ENCODE results near the gene EYA2.

EYA2 gene

DNA sequence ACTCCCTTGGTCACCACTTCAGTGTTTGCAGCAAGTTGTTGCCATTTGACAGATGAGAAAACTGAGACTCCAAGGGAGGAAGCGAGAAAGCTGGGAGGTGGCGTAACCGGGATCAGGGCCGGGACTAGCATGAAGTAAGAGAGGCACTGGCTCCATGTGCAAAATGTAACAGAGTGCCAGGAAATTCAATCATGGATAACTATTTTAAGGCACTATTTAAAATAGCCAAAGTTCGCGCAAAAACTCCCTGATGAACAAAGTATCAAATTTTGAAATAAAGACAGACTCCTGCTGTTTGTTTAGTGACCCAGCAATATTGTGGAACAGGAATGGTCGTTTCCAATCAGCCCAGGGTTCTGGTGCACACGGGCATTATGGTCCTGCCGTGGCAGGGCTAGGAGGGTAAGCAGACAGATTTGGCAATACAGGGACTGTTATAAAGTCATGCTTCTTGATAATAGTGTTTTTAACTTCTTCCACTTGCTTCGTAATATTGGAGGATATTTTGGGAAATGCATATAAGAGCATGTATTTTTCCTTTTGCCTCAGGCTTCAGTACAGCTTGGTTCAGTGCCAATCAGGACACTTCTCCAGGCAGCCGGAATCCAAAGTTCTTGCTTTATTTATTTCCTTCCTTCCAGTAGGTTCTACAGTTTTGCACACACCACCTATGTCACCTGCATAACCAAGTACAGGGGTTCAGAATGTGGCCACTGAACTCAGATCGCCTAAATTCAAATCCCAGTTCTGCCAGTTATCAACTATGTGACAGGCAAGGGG, 141.6 kb downstream of the EYA2 start:
- DNase-seq (ENCODE audit: low read depth): no peak

DNA sequence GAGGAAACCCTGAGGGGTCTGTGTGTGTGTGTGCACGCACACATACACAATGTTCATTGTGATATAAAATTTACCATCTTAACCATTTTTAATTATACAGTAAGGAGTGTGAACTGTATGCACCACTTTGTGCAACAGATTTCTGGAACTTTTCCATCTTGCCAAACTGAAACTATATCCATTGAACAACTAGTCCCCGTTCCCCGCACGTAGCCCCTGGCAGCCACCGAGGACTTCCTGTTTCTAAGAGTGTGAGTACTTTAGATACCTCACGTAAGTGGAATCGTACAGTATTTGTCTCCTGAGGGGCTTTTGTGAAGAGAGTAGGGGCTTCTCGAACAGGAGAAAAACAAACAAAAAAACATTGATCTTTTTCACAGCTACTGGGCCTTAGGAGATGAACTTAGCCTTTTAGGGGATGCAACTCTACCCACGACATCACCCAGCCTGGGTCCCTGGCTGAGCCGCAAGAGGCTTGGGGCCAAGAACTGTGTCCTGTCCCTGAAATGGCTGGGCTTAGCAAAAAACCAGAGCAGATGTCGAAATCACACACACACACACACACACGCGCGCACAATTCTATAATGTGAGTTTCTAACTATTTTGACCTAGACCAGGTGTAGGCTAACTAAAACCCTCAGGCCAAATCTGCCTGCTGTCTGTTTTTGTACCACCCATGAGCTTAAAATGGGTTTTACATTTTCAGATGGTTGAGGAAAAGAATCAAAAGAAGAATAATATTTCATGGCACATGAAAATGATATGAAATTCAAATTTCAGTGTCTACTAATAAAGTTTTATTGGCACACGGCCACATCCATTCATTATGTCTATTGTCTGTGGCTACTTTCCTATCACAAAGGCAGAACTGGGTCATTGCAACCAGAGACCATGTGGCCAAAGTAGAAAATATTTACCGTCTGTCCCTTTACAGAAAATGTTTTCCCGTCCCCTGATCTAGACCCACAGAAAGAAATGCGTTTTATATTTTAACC, 144.2 kb downstream of the EYA2 start:
- no peak for DNase-seq (ENCODE audit: low read depth)

DNA sequence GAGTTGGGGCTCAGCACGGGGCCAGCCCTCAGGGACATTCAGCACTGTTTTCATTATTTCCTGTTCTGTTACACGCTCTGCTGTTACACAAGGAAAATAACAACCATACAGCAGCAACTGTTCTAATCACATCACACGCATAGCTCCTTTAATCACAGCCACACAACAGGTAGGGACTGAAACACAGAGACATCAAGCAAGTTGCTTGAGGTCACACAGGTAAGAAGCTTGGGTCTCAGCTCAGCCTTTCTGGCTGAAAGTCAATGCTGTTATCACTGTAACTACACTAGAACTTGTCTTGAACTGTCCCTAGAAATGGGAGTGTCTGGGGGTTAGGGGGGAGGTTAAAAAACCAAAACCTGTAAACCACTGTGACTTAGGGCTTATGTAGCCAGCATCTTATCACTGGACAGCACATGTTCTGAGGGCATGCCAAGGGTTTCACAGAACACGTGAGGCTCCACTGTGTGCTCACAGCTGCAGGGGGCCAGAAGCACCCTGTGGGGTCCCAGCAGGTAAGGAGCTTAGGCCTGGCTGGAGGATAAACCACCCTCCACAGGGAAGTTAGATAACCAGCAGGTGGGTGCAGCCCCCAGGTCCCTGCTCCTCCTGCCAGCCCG, 146.0 kb downstream of the EYA2 start:
- DNase-seq (ENCODE audit: low read depth): no peak

DNA sequence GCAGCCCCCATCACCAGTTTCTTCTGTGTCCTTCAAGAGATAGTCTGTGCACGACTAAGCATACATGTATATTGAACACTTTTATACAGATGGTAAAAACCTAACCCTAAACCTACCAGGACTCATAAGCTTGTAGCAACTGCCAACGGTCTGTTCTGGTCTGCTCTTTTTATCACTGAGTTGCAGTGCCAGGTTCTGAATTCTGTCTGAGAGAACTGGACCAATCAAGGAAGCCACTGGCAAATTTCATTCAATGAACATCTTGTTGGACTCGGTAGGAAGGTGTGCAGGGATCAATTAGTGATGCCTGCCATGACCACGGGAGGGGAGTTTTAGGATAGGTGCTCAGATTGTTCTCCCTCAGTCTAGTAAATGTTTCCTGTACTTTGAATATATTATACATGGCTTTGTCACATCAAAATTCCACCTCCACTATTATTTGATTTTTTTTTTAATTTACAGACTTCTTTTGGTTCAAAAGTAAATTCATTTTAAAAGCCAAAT, 146.8 kb downstream of the EYA2 start:
- no peak for DNase-seq (ENCODE audit: low read depth)

DNA sequence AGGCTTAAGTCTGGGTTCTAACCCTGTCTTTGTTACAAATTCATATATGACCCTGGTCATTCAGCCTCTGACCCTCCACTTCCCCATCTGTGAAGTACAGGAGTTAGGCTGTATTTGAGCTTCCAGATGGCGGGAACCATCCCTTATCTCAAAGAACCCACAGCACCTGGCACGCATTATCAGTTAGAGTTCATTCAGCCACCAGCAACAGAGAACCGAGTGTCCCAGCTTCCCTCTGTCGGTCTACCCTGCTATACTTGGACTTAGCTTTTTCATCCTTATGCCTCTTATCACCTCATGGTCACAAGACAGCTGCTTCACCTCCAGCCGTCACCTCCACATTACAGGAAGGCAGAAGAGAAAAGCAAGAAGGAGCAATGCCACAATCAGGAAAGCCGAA, 147.8 kb downstream of the EYA2 start:
- no peak for DNase-seq (ENCODE audit: low read depth)

DNA sequence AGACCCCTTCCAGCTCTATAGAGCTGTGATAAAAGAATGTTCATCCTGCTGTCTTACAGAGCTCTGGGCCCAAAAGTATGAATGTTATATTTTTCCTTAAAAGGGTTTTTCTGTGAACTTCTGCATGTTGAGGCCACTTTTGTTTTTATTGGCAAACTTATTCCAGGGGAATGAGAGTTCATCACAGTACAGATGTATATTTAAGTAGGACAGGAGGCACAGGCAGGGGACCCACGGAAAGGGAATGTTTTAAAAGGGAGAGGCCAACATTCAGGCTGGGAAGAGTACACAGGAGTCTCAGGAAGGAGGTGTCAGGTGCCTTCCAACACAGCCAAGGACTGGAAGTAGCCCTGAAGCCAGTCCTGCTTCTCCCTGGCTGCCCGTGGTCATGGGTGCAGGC, 148.4 kb downstream of the EYA2 start:
- no peak for DNase-seq (ENCODE audit: low read depth)

DNA sequence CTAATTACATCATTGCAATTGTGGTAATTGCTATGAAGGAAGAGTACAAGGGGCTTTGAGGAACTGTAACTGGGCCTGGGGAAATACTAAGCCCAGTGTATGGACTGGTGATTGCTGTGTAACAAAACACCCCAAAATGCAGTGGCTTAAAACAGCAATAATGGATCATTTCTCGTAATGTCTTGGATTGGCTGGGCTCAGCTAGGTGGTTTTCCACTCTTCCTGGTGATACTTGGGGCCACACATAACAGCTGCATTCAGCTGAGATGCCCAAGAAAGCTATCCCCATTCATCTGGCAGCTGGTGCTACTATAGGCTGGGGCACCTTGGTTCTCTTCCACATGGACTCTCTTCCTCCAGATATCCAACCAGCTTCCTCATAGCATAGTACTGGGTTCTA, 150.3 kb downstream of the EYA2 start:
- no peak for DNase-seq (ENCODE audit: low read depth)

DNA sequence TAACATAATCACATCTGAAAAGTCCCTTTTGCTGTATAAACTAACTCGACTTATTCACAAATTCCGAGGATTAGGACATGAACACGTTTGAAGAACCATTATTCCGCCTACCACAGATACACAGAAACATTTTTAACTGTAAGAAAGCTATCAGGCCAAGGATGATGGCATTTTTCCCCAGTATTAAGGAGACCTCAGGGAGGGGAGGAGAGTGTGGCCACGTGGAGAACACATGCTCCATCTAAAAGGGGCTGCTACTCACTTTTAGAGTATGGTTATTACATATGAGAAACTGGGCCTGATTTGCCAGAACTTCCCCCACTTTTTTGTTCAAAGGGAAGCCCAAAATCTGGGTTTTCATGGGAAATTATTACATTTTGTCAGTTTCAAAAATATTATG, 153.4 kb downstream of the EYA2 start:
- DNase-seq (ENCODE audit: low read depth): no peak

DNA sequence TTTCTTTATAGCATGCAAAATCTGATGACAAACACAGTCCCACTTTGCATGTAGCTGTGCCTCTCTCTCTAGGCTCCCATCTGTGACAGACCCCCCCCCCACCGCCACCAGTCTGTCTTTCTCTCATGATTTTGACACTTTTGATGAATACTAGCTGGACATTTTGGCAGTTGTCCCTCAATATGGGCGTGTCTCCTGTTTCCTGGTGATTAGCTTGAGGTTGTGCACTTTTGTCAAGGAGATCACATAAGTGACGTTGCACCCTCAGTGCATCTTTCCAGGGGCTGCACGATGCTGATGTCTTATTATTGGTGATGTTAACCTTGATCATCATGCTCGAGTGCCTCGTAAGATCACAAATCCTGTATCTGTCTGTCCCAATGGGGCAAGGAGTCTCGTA, 155.1 kb downstream of the EYA2 start:
- no peak for DNase-seq (ENCODE audit: low read depth)

DNA sequence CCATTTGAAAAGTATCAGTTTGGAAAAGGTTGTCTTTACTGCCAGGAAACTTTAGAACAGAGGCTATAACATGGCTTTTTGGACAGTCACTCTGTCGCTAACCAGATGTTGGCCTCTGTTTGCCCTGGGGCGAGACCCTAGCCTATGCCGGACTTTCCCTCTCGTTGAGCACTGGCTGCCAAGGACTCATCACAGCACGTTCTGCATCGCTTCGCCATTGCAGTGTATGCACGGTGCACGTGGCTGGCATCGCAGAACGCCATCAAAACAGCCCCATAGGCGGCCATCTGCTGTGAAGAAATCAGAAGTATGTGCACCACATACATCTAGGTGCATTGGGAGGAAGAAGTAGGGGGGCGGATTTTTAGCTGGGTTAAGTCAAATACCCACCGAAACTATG, 156.4 kb downstream of the EYA2 start:
- no peak for DNase-seq (ENCODE audit: low read depth)

DNA sequence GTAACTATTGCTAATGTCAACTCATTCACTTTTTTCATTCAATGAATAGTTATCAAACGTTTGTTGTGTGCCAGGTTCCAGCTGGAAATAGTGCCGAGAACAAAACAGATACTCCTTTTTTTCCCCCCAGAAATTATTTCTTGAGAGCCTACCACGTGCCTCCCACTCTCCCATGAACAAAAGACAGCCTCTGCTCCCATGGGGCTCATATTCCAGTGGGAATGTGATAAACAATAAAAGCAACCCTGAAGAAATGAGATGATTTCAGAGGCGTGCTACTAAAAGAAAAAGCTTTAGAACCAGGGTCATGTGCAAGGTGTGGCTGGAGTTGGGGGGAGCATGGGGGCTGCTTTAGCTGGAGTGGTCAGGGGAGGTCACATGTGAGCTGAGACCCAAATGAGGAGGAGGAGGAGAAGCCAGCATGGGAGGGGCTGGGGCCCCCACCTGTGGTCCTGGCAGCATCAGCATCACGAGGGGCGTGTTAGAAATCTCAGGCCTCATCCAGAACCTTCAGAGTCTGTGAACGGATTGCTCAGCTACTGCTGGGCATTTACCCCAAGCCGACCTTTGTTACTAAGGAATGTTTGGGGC, 157.4 kb downstream of the EYA2 start:
- DNase-seq (ENCODE audit: low read depth): no peak

DNA sequence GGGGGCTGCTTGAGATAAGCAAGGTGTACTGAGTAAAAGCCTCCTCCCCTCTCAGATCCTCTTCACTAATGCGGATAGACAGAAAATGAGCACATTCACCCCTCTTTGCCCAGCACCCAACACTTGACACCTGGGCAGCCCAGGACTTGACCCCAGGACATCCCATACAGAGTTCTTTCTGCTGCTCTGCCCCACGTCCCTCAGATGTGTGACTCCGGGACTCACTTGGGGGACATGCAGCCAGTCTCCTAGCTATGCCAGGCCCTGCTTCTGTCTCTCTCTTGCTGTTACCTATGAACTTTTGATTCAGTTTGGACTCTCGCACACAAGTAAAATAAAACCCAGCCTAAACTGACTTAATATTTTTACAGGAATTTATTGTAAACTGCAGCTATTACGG, 159.9 kb downstream of the EYA2 start:
- DNase-seq (ENCODE audit: low read depth): no peak

DNA sequence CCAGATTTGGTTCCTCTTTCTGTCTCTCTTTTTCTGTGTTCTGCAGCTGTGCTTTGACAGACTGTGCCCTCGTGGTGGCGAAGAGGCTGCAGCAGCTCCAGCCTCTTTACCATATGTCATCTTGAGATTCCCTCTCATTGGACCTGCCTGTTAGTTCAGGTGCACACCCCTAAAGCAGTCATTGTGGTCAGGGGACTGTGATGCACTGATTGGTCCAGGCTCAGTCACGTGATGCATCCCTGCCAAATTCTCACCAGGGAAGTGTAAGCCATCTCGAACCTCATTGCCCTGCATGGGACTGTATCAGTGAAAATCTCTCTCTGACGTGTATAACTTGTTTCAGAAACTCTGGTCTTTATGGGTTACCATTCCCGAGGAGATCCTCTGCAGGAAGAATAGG, 160.3 kb downstream of the EYA2 start:
- DNase-seq (ENCODE audit: low read depth): no peak

DNA sequence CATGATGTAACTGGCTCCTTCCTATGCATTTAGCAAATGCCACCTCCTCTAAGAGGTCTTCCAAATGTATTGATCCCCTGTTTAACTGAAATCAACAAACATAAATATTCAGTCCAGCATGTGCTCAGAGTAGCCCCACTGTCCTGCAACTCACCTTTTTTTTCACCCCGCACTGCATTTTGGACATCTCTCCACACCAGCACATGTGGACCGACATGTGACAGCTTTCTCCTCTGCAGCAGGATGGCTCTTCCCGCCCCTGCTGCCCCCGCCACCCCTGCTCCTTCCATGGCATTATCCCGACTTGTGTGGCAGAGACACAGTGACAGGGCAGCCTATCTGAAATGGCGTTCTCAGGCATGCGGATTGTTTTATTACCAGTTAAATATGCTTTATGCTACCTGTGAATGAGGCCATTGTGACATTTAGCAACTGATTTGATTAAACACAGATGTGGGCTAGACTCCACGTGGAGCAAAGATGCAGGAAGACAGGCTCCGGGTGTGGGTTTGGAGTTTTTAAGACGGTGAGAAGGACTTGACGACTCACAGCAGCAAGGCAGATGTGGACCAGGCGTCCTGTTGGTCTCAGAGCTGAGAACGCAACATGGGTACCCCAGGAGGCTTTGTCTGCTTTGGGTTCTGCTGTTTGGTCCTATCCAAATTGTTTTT, 161.2 kb downstream of the EYA2 start:
- no peak for DNase-seq (ENCODE audit: low read depth)

DNA sequence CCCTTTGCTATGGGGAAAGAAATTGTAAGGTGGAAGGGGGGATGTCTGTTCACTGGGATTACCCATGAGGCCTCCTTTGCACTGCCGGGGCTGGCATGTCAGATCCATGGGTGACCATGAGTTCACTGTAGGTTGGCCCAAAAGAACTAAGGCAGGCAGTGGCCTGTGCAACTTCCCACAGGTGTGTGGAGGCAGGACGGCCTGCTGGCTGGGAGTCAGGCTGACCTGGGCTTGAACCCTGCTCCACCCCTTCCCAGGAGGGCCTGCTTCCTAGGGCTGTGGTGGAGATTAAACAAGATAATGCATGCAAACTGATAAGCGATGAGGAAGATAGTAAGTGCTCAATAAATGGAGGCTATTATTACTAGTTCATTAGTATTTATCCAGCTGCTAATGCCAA, 163.0 kb downstream of the EYA2 start:
- DNase-seq (ENCODE audit: low read depth): no peak

DNA sequence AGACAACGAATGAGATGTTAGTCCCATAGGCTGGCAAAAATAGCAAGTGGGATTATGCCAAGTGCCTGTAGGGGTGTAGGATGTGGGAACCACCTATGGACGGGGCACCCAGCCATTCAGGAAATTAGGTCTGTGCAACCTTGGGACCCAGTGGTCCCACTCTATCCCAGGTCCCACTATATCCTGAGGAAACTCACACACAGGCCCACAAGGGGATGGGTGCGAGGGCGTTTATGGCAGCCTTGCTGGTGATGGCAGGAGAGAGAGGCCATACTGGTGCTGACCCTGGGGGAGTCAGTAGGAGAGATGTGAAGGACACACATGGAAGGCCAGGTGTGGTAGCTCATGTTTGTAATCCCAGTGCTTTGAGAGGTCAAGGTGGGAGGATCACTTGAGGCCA, 163.6 kb downstream of the EYA2 start:
- DNase-seq (ENCODE audit: low read depth): no peak

DNA sequence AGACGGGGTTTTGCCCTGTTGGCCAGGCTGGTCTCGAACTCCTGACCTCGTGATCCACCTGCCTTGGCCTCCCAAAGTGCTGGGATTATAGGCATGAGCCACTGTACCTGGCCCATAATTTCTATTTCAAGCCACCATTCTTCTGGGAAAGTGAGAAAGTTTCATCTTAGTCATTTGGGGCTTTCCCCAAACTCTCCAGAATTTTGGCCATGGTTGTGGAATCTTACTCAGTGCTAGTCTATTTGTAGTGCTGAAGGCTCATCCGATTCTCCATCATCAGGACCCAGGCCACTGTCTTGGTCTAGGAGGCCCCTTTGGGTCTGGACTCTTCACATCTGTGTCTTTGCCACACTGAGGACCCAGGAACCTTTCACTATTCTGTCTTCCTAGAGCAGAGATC, 164.9 kb downstream of the EYA2 start:
- DNase-seq (ENCODE audit: low read depth): no peak

DNA sequence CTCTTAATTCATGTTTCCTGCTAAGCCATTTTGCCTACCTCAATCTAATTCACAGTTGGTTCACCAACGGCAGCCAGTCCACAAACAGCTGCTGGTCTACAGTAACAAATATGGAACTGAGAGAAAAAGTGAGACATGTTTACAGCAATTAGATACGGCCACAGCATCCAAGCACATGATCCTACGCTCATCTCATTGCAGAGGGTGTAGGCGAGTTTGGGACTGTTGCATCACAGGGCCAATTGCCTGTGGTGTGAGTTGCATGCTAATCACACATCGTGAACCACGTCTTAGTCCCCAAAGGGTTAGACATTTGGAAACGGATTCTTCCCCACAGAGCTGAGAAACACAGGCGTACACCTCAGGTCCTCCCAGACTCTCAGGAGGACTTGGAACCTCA, 166.9 kb downstream of the EYA2 start:
- DNase-seq (ENCODE audit: low read depth): no peak

DNA sequence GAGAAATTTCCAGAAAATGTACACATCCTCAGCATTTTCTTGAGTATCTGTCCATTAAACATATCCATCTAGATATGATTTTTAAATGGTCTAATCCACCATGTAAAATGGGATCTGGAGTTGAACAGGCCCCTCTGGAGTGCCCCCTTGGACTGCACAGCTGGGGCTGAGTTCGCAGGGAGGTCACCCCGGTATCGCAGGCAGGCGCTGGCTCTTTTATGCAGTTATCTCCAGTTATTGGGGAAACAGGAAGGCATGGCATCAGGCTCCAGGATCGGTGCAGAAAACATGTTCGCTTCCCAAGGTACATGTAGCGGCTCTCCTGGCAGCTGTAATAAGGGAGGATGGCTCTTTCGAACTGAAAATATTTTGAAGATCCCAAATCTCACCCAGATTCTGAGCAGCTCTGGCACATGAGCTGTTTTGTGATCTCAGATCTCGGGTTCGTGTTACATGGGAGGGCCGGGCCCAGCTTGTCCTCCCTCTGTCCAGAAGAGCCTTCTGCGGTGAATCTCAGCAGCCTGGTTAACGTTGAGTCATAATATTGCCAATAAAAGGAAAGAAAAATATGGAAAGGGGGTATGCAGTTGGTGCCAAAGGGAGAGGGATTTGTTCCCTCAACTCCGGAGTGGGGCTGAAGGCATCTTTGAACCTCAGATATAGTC, 167.7 kb downstream of the EYA2 start:
- no peak for DNase-seq (ENCODE audit: low read depth)

DNA sequence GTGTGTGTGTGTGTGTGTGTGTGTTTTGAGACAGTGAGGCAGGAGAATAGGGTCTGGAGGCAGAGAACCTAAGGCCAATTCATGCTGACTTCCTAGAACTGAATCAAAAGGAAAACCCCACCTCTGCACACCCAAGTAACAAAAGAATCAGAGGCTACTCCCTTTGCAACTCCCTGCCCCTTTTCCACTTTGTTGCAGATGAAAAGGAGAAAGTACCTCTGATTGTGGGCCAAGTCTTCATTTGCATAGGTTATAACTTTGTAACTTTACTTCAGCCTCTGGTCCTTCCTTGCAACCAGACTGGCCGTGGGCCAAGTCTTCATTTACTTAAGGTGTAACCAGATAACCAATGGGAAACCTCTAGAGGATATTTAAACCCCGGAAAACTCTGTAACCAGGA, 168.8 kb downstream of the EYA2 start:
- no peak for DNase-seq (ENCODE audit: low read depth)

DNA sequence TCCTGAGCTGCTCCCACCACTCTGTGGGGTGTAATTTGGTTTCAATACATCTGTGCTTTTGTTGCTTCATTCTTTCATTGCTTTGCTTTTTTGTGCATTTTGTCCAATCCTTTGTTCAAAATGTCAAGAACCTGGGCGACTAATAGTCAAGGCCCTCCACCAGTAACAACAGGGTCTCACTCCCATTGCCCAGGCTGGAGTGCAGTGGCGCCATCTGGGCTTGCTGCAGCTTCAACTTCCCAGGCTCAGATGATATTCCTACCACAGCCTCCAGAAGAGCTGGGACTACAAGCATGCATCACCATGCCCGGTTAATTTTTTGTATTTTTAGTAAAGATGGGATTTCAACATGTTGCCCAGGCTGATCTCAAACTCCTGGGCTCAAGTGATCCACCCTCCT, 169.2 kb downstream of the EYA2 start:
- no peak for DNase-seq (ENCODE audit: low read depth)

Data from activated T-helper 1 cell treated with Interleukin-2 at 50 U/mL for 16 hours (primary cell).